Measurements from ENCODE around the gene C3orf80.
A peak's percentile ranks its signal among the peaks of the same experiment; 100 is the strongest.
"Not testable (repeated sequence)": the region's sequence is repeated elsewhere in the genome, so short reads cannot be mapped to it uniquely, and the experiment has no call there.

The C3orf80 gene

DNA sequence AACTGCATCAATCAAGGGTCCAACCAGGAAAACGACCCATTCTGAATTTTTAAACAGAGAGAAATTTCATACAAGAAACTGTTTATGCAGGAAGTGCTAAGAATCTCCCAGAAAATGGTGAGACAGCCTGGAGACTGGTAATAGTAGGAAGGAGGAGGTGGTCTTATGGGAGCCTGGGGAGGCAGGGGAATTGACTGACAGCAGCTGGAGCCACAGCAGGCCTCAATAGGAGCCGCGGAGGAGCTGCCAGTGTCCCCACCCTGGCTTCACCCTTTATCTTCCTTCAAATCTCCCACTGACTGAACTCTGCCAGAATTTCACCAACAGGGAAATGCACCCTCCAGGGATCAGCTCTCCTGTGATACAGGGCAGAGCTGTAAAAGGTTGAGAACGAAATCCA, 7.5 kb upstream of the C3orf80 start:
- DNase-seq, result no peak

- no peak for DNase-seq
Observed at GRCh38 chr3:160218136-160218535, 7.1 kb upstream of the C3orf80 start.

DNA sequence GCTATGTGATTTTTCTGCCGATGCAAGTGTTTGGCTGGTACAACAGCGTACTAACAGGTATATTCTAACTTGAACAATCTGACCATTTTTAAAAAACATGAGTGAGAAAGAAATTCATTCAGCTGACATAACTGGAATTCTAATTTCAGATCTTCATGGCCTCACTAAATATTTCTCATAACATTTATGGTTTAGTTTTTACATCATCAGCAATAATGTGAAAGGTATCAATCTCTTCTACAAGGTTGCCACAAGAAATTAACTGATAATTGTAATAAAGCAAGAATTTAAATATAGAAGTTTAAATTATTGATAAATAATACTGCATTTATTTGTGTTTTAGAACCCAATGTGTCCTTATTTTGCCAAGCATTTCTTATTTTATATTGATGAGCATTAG, 5.2 kb upstream of the C3orf80 start:
- no peak for DNase-seq

- no peak for DNase-seq
Observed at GRCh38 chr3:160221019-160221418, 4.2 kb upstream of the C3orf80 start.

GRCh38 chr3:160224256-160224655, 966 bp upstream of the C3orf80 start:
- no peak for DNase-seq

- DNase-seq, result no peak
Observed at GRCh38 chr3:160224811-160225175, 429 bp upstream of the C3orf80 start.

DNA sequence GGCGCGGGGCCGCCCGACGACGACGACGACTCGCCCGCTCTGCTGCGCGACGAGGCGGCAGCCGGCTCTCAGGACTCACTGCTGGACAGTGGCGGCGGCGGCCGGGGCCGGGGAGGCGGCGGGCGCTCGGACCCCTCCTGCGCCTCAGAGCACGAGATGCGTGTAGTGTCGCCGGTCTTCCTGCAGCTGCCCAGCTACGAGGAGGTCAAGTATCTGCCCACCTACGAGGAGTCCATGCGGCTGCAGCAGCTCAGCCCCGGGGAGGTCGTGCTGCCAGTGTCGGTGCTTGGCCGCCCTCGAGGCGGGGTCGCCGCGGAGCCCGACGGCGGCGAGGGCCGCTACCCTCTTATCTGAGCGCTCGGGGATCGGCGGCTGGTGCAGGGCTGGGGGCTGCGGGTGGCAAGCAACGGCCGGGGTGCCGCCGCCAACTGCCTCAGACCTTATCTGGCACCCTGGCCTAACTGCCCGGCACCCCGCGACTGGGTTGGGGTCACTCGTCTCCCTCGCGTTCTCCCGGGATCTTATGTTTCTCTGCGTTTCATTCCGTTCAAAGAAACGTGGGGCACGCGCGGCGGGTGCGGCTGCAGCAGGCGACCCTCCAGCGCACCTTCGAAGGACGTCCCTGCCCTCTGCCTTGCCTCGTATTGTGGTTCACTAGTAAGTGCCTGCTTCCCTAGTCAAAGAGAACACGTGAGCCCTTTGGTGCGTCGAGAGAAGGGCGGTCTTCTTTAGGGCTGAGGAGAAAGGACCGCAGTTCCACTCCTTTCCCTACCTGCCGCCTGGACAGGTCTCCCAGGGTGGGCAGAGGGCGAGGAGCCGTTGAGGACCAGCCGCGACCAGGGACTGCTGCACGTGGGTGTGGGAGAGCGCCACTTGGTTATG, 1.0 kb downstream of the C3orf80 start:
- DNase-seq, result peak; percentile 6

GRCh38 chr3:160227419-160227818, 2.2 kb downstream of the C3orf80 start:
- no peak for DNase-seq

DNA sequence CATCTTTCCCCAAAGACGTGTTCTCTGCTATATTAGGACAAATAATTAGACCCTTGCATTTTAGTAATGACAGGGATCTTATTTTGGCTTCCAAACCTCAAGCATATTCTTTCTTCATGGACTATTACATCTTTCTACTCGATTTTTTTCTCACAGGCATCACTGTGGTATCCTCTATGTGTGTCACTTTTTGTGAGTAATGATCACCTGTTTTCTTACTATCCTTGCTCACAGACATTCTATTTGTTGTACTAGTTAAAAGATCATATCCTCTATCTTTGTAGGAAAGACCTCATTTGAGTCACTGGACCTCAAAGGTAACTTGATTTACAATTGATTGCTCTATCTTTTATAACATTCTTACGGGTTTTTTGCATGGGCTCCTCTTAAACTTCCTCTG, 6.8 kb downstream of the C3orf80 start:
- no peak for DNase-seq

DNA sequence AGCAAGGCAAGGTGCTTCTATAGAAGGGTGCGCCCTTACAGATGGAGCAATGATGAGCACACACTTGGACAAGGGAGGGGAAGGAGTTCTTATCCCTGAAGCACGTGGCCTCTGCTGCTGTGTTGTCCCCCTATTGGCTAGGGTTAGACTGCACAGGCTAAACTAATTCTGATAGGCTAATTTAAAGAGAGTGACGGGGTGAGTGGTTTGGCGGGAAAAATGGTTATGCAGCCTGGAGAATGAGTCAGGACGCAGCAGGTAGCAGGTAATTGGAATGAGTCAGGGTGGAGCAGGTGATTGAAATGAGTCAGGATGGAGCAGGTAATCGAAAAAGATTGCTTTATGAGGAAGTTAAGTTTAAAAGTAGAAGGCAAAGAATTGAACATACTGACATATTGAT, 15.5 kb downstream of the C3orf80 start:
- DNase-seq, result not testable (repeated sequence)

DNA sequence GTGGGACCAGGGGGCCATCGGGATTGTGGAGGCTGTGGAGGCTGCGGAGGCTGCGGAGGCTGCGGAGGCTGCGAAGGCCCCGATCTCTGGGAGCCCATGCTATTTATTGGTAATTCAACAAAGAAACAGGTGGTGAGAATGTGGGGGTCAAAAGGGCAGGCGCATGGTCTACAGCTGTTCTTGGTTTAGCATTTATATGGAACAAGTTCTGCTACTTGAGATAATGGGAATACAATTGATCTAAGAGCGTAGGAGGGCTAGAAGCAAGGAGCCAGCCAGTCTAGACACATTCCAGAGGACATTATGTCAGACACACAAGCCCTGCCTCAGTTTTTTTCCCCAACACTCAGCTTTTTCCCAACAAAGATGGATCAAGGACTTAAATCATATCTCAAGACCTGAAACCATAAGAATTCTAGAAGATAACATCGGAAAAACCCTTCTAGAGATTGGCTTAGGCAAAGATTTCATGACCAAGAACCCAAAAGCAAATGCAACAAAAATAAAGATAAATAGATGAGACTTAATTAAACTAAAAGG, 20.1 kb downstream of the C3orf80 start:
- no peak for DNase-seq

GRCh38 chr3:160247766-160248165, 22.5 kb downstream of the C3orf80 start:
- DNase-seq, result peak; percentile 62

- DNase-seq, result no peak
Observed at GRCh38 chr3:160253298-160253697, 28.1 kb downstream of the C3orf80 start.

GRCh38 chr3:160257606-160258005, 32.4 kb downstream of the C3orf80 start:
- no peak for DNase-seq

GRCh38 chr3:160259589-160259988, 34.4 kb downstream of the C3orf80 start:
- DNase-seq, result no peak

- no peak for DNase-seq
Observed at GRCh38 chr3:160260587-160261270, 35.5 kb downstream of the C3orf80 start.

DNA sequence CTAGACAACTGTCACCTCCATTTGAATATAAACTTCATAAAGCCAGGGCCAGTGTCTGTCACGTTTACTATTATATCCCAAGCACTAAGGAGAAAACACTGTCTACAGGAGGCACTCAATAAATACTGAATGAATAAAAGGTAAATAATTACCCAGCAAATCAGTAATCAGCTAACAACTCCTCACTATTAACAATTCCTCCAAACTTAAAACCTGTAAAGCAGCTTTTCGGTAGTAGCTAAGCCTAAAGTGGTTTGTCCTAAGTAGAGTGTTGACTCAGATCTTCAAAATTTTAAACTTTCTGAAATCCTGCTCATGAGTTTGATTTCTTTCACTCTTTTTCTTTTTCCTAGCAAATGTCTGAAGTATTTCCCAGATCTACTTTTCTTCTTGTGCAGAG, 39.9 kb downstream of the C3orf80 start:
- DNase-seq, result no peak
